Uterus (tissue), 4 donors: Measurements from ENCODE around the gene NXPE3. TPM values are rescaled to one million over a fixed set of nuclear protein-coding genes. Genes with fewer than 3 reads are reported as not detected.

Experiments used
- DNase-seq, 2 donors: peaks; one replicate each; pipeline ENCODE4 v3.0.0-alpha.2; 2019 to 2020
- H3K27ac ChIP-seq, 2 donors: fragments of 200-600 bp; sonication (generic); 1 replicate in 1 of 2; 2 replicates in 1 of 2; pipeline ENCODE4 v1.5.1; 2016 to 2018
- H3K27me3 ChIP-seq, 2 donors: fragments of 200-600 bp; sonication (generic); one replicate each; pipeline ENCODE4 v1.5.1; 2018 to 2019; ENCODE audit warnings: control low read depth in 1 of 2
- H3K36me3 ChIP-seq, 2 donors: fragments of 200-600 bp; sonication (generic); one replicate each; pipeline ENCODE4 v1.5.1; 2019; ENCODE audit warnings: control low read depth in 1 of 2
- H3K4me1 ChIP-seq, 2 donors: fragments of 200-600 bp; sonication (generic); one replicate each; pipeline ENCODE4 v1.5.1; 2018 to 2019; ENCODE audit warnings: control low read depth in 1 of 2
- H3K4me3 ChIP-seq, 2 donors: fragments of 200-600 bp; sonication (generic); 1 replicate in 1 of 2; 2 replicates in 1 of 2; pipeline ENCODE4 v1.5.1; 2018 to 2019; ENCODE audit warnings: mild to moderate bottlenecking in 1 of 2
- H3K9me3 ChIP-seq, 2 donors: fragments of 200-600 bp; sonication (generic); one replicate each; pipeline ENCODE4 v1.5.1; 2019; ENCODE audit warnings: control low read depth in 1 of 2
- POLR2A ChIP-seq, 2 donors: fragments of 450-650 bp; IDR thresholded peaks; one replicate each; pipeline ENCODE4 v1.6.1; 2016; ENCODE audit warnings: antibody characterized with exemption in 2 of 2, mild to moderate bottlenecking in 1 of 2, moderate library complexity in 1 of 2
- intact Hi-C: fragments of 100-400 bp; cut with DNase I; formaldehyde crosslinking; loops from one replicate; pipeline ENCODE4 v1.15.1; 2023; ENCODE audit warnings: low total_unique reads
- total RNA-seq, 4 donors: library from RNA; depleted of rRNA in 3 of 4; stranded (reverse); fragments of >200 nt in 3 of 4; gene quantifications; one replicate each; pipeline versions ENCODE4 v1.1.0 to v1.2.4, GENCODE V29; 2014 to 2023
- TF ChIP-seq, protein P1 (sequence below), 4 experiments: fragments of 200-600 bp in 2 of 4; fragments of 450-650 bp in 2 of 4; sonication (generic) in 2 of 4; IDR thresholded peaks; one replicate each; pipeline ENCODE4 v1.5.1; 2016 to 2019; ENCODE audit warnings: antibody characterized with exemption in 4 of 4, mild to moderate bottlenecking in 2 of 4, moderate library complexity in 1 of 4
- donor health status: DM: yes; HTN: yes; CAD: no.

The NXPE3 gene
- total RNA-seq, 4 donors from 2014 or later, result 3.1 to 26.0 (median 10.3) TPM

GRCh38 chr3:101836160-101836559 lies 57.1 kb downstream of the NXPE3 start:
- Histone ChIP-seq H3K27me3 (no peaks in the 10 kb centered on the region), H3K4me3 (no peak overlapping the region), H3K36me3 (no peaks in the 10 kb centered on the region), H3K27ac (peak overlapping the region; percentile 50 to 58), H3K4me1 (no peaks in the 10 kb centered on the region), H3K9me3 (no peaks in the 10 kb centered on the region)
- TF ChIP-seq POLR2A (IDR thresholded peaks at IDR 0.05), result no peak
- TF ChIP-seq, protein P1, sequence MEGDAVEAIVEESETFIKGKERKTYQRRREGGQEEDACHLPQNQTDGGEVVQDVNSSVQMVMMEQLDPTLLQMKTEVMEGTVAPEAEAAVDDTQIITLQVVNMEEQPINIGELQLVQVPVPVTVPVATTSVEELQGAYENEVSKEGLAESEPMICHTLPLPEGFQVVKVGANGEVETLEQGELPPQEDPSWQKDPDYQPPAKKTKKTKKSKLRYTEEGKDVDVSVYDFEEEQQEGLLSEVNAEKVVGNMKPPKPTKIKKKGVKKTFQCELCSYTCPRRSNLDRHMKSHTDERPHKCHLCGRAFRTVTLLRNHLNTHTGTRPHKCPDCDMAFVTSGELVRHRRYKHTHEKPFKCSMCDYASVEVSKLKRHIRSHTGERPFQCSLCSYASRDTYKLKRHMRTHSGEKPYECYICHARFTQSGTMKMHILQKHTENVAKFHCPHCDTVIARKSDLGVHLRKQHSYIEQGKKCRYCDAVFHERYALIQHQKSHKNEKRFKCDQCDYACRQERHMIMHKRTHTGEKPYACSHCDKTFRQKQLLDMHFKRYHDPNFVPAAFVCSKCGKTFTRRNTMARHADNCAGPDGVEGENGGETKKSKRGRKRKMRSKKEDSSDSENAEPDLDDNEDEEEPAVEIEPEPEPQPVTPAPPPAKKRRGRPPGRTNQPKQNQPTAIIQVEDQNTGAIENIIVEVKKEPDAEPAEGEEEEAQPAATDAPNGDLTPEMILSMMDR (IDR thresholded peaks at IDR 0.05), result no peak
- DNase-seq, result no peak
- intact Hi-C loops, result no loop called here

DNA sequence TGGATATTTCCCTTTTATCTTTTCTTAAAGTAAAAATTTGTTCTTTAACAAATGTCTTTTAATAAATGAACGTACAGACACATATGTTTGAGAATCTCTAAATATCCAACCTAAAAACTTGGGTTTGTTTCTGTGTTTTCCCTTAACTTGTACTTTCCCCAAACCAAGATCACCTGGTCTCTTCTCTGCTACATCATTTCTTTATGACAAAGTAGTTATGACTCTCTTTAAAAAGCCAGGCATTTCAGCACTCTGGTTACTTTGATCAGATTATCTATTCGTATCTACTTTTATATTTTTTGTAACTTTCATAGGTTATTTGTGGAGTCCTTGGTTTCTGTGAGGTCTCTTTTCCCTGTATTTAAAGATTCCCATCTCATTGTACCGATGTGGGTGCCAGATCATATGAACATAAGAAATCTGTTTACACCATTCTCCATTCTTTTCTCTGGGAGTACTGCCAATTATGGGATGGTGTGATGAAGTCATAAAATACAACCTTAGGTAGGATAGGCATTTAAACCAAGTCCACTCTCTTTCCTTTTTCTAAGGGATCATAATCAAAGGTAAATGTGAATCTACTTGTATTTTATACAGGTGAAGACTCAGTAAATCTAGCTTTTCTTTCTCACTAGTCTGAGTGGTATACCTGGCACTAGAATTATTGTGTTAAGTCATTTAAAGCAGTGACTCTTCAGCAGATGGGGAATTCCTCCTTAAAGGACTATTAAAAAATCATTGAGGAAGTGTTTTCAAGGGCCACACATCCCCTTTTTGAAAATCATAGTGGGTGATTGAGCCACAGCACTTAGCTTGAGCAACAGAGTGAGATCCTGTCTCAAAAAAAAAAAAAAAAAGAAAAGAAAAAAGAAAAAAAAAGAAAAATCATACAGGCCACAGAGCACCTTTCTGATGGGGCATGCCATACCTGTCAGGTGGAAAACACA lies 57.9 kb downstream of the NXPE3 start:
- intact Hi-C loops, result no loop called here
- H3K36me3 ChIP-seq, result no peaks in the 10 kb centered on the region
- peak overlapping the region; percentile 50 to 58 for H3K27ac ChIP-seq
- no peak for DNase-seq
- no peaks in the 10 kb centered on the region for H3K27me3 ChIP-seq
- no peaks in the 10 kb centered on the region for H3K4me1 ChIP-seq
- no peaks in the 10 kb centered on the region for H3K9me3 ChIP-seq
- no peak for TF ChIP-seq POLR2A (IDR thresholded peaks at IDR 0.05)
- TF ChIP-seq, protein P1 (IDR thresholded peaks at IDR 0.05), result no peak
- H3K4me3 ChIP-seq, result no peak overlapping the region

DNA sequence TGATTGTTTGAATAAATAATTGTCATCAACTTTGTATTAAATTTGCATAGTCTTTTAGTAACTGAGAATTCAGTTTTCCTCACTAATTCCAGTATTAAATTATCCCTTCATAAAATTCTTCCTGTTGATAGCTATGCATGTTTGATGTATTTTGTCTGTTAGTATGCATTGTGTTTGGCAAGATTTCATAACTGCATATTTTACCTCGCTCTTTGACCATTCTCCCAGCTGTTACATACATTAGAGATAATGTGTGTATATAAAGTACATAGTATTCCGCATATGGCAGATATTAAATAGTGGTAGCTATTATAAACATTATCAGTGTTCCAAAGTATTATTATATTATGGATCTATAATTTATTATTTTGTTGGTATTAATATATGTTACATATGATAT lies 59.7 kb downstream of the NXPE3 start:
- no peaks in the 10 kb centered on the region for H3K4me1 ChIP-seq
- DNase-seq, result no peak
- H3K36me3 ChIP-seq, result no peaks in the 10 kb centered on the region
- H3K27ac ChIP-seq, result no peak overlapping the region
- no peaks in the 10 kb centered on the region for H3K27me3 ChIP-seq
- H3K9me3 ChIP-seq, result no peaks in the 10 kb centered on the region
- no peak for TF ChIP-seq POLR2A (IDR thresholded peaks at IDR 0.05)
- TF ChIP-seq, protein P1 (IDR thresholded peaks at IDR 0.05), result no peak
- intact Hi-C loops, result no loop called here
- no peak overlapping the region for H3K4me3 ChIP-seq

- intact Hi-C loops, result no loop called here
- Histone ChIP-seq H3K9me3 (no peaks in the 10 kb centered on the region), H3K4me1 (no peaks in the 10 kb centered on the region), H3K4me3 (no peak overlapping the region), H3K27ac (no peak overlapping the region), H3K27me3 (no peaks in the 10 kb centered on the region), H3K36me3 (no peaks in the 10 kb centered on the region)
- DNase-seq, result no peak
- no peak for TF ChIP-seq POLR2A (IDR thresholded peaks at IDR 0.05)
- TF ChIP-seq, protein P1 (IDR thresholded peaks at IDR 0.05), result no peak
Observed at GRCh38 chr3:101840066-101840465, 61.1 kb downstream of the NXPE3 start.

DNA sequence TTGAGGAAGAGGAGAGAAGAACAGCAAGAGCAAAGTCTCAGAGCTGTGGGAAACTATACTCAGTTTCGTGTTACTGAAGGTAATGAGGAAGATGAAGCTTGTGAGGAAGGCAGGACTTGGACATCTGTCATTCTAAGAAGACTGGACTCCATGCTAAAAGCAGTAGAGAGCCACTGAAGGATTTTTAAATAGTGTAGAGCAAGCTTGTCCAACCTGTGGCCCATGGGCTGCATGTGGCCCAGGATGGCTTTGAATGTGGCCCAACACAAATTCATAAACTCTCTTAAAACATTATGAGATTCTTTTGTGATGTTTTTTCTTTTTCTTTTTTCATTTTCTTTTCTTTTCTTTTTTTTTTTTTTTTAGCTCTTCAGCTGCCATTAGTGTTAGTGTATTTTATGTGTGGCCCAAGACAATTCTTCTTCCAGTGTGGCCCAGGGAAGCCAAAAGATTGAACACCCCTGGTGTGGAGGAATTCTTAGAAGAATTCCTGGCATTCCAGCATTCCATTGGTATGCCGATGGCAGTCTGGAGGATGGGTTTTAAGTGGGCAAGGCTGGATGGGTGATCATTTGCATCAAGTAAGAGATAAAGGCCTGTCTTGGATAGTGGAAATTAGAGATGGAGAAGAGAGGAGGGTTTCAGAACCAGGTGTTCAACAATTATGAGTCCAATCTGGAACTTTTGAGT lies 63.4 kb downstream of the NXPE3 start:
- intact Hi-C loops, result no loop called here
- no peak for DNase-seq
- no peak for TF ChIP-seq POLR2A (IDR thresholded peaks at IDR 0.05)
- TF ChIP-seq, protein P1 (IDR thresholded peaks at IDR 0.05), result no peak

More for the DNA sequence above, 63.4 kb downstream of the NXPE3 start:
- Histone ChIP-seq H3K27me3 (no peaks in the 10 kb centered on the region), H3K4me3 (no peak overlapping the region), H3K36me3 (no peaks in the 10 kb centered on the region), H3K4me1 (no peaks in the 10 kb centered on the region), H3K27ac (no peak overlapping the region), H3K9me3 (no peaks in the 10 kb centered on the region)
